Loucy (cell line): ENCODE measurements around the gene MTHFSD.

Source experiments
- H2AFZ ChIP-seq: fragments of 200-600 bp; sonication (generic); 2 replicates; pipeline ENCODE4 v1.6.0; 2016; ENCODE audit warnings: antibody characterized with exemption, mild to moderate bottlenecking, low read length, moderate library complexity
- H3F3A ChIP-seq: fragments of 200-600 bp; 2 replicates; pipeline ENCODE4 v1.6.0; 2016; ENCODE audit warnings: antibody characterized with exemption, low read depth, mild to moderate bottlenecking
- H3K27me3 ChIP-seq: fragments of 200-600 bp; sonication (generic); 2 replicates; pipeline ENCODE4 v1.6.1; 2014; ENCODE audit warnings: low read length, mild to moderate bottlenecking; ENCODE audit not compliant: insufficient read depth, poor library complexity, severe bottlenecking
- H3K36me3 ChIP-seq: fragments of 200-600 bp; sonication (generic); 2 replicates; pipeline ENCODE4 v1.6.1; 2016; ENCODE audit warnings: low read length; ENCODE audit not compliant: insufficient read depth
- H3K4me1 ChIP-seq: fragments of 200-600 bp; sonication (generic); 2 replicates; pipeline ENCODE4 v1.5.1; 2014; ENCODE audit warnings: low read length, mild to moderate bottlenecking; ENCODE audit not compliant: insufficient read depth, poor library complexity, severe bottlenecking
- H3K4me2 ChIP-seq: fragments of 200-600 bp; sonication (generic); 2 replicates; pipeline ENCODE4 v1.6.0; 2014; ENCODE audit warnings: antibody characterized with exemption, low read length, low read depth, mild to moderate bottlenecking; ENCODE audit not compliant: poor library complexity, severe bottlenecking
- H3K4me3 ChIP-seq: fragments of 200-600 bp; sonication (generic); 2 replicates; pipeline ENCODE4 v1.5.1; 2014; ENCODE audit warnings: low read length, mild to moderate bottlenecking, mixed read lengths; ENCODE audit not compliant: poor library complexity, severe bottlenecking
- H3K79me2 ChIP-seq: fragments of 200-600 bp; sonication (generic); 2 replicates; pipeline ENCODE4 v1.6.1; 2014; ENCODE audit warnings: low read length; ENCODE audit not compliant: insufficient read depth
- H3K9ac ChIP-seq: fragments of 200-600 bp; sonication (generic); 2 replicates; pipeline ENCODE4 v1.6.0; 2014; ENCODE audit warnings: mild to moderate bottlenecking, low read depth, low read length, moderate library complexity; ENCODE audit not compliant: poor library complexity, severe bottlenecking
- H3K9me2 ChIP-seq: fragments of 200-600 bp; sonication (generic); replicated peaks from 2 replicates; pipeline ENCODE4 v1.6.1; 2016; ENCODE audit warnings: low read depth, low read length, mixed read lengths
- H3K9me3 ChIP-seq: fragments of 200-600 bp; sonication (generic); 2 replicates; pipeline ENCODE4 v1.6.1; 2014; ENCODE audit warnings: mild to moderate bottlenecking, antibody characterized with exemption, low read length, low read depth; ENCODE audit not compliant: insufficient read depth
- H4K20me1 ChIP-seq: fragments of 200-600 bp; sonication (generic); 2 replicates; pipeline ENCODE4 v1.6.0; 2014; ENCODE audit warnings: antibody characterized with exemption, low read length, mild to moderate bottlenecking; ENCODE audit not compliant: insufficient read depth, poor library complexity, severe bottlenecking
- CTCF ChIP-seq: fragments of 200-600 bp; sonication (generic); conservative IDR thresholded peaks from 2 replicates; pipeline ENCODE4 v1.5.1; 2014; ENCODE audit warnings: mild to moderate bottlenecking, antibody characterized with exemption, low read length
- EZH2phosphoT487 ChIP-seq: fragments of 200-600 bp; IDR thresholded peaks from 2 replicates; pipeline ENCODE4 v1.6.1; 2018; ENCODE audit warnings: antibody characterized with exemption, mild to moderate bottlenecking, moderate library complexity, borderline replicate concordance

Gene MTHFSD

GRCh38 chr16:86541560-86541959 is 13.5 kb downstream of the MTHFSD start:
- Histone ChIP-seq H3K9me3 (no peaks in the 10 kb centered on the region), H3K4me1 (no peaks in the 10 kb centered on the region), H3K36me3 (peaks cover 16% of the 10 kb centered on the region; the same call in 1 of the 2 replicates), H3K4me3 (no peak overlapping the region), H3K4me2 (no peak overlapping the region), H3K27me3 (no peaks in the 10 kb centered on the region), H2AFZ (no peak overlapping the region), H3K79me2 (no peaks in the 10 kb centered on the region), H4K20me1 (no peaks in the 10 kb centered on the region), H3K9ac (no peak overlapping the region), H3F3A (no peaks in the 10 kb centered on the region), H3K9me2 (no peaks in the 10 kb centered on the region)
- no peak for TF ChIP-seq EZH2phosphoT487
- no peak for TF ChIP-seq CTCF

- Histone ChIP-seq H3K79me2 (no peaks in the 10 kb centered on the region), H3K9me3 (no peaks in the 10 kb centered on the region), H3K4me1 (no peaks in the 10 kb centered on the region), H3K9me2 (no peaks in the 10 kb centered on the region), H3K27me3 (no peaks in the 10 kb centered on the region), H3K4me2 (no peak overlapping the region), H3F3A (no peaks in the 10 kb centered on the region), H3K9ac (no peak overlapping the region), H2AFZ (no peak overlapping the region), H3K4me3 (no peak overlapping the region), H3K36me3 (peaks cover 16% of the 10 kb centered on the region; the same call in 1 of the 2 replicates), H4K20me1 (no peaks in the 10 kb centered on the region)
- TF ChIP-seq CTCF (no peak), EZH2phosphoT487 (no peak)
These were observed 14.1 kb downstream of the MTHFSD start for GRCh38 chr16:86540894-86541293.

GRCh38 chr16:86538196-86538780 is 16.7 kb downstream of the MTHFSD start:
- Histone ChIP-seq H3K36me3 (peaks cover 16% of the 10 kb centered on the region; the same call in 1 of the 2 replicates), H3K4me1 (no peaks in the 10 kb centered on the region), H4K20me1 (no peaks in the 10 kb centered on the region), H3F3A (no peaks in the 10 kb centered on the region), H3K4me2 (no peak overlapping the region), H3K4me3 (no peak overlapping the region), H3K27me3 (no peaks in the 10 kb centered on the region), H3K9ac (no peak overlapping the region), H3K9me3 (no peaks in the 10 kb centered on the region), H3K79me2 (no peaks in the 10 kb centered on the region), H2AFZ (no peak overlapping the region), H3K9me2 (no peaks in the 10 kb centered on the region)
- no peak for TF ChIP-seq EZH2phosphoT487
- TF ChIP-seq CTCF = no peak
